GM19452 (cell line): ENCODE results near the gene ADRA1B.

Experiments
- ATAC-seq: cut with Tn5 transposase; IDR thresholded peaks from one replicate; pipeline ENCODE4 v1.9.1; 2021; ENCODE audit not compliant: unreplicated experiment

The ADRA1B gene

DNA sequence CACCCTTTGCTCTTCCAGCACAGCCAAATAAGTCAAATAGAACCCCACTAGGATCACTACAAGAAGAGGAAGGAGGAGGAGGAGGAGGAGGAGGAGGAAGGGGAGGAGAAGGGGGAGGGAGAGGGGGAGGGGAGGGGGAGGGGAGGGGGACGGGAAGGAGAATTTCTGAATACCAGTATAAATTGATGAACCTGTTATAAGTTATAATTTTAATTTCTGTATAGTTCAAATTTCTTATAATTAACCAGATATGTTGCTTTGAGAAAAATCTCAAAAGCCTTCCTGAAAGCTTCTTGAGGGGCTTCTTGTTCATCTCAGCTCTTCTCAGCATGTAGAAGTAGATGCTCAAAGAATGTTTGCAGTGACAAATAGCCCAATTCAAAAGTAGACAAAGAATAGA, 15.0 kb upstream of the ADRA1B start:
- no peak for ATAC-seq

DNA sequence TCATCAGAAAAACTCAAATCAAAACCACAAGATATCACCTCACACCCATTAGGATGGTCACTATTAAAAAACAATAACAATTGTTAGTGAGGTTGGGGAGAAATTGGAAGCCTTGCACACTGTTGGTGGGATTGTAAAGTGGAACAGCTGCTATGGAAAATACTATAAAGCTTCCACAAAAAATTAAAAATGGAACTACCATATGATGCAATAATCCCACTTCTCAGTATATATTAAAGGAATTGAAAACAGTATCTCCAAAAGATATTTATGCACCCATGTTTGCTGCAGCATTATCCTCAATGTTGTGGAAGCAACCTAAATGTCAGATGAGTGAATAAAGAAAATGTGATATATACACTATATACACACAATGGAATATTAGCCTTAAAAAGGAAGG, 14.5 kb upstream of the ADRA1B start:
- no peak for ATAC-seq

DNA sequence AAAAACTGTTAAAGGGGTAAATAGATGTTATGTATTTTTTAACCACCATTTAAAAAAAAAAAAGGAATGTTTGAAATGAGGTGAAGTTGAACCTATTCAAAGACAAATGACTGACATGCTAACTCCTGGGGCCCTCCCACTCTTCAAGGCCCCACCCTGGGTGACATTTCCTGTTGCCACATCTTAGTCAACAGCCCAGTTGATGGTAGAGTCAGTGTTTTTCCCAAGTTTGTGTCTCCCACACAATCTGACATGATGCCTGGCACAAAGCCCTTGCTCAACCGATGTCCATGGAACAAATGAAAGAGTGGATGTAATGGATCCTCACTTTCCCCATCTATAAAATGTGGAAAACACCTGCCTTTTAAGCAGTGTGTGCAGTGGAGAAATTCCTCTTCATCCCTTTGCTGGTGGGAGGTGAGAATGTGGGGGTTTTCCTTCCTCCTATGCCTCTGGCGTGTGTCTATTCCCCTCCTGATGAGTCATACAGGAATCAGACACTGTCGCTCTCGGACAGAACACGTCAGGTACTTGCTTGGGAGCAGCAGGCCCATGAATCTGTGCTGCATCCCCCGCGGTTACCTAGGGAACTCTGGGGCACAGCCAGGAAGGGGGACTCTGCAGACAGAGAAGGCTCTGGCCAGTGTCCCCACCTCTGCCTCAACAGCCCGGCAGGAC, 13.7 kb upstream of the ADRA1B start:
- ATAC-seq: no peak

DNA sequence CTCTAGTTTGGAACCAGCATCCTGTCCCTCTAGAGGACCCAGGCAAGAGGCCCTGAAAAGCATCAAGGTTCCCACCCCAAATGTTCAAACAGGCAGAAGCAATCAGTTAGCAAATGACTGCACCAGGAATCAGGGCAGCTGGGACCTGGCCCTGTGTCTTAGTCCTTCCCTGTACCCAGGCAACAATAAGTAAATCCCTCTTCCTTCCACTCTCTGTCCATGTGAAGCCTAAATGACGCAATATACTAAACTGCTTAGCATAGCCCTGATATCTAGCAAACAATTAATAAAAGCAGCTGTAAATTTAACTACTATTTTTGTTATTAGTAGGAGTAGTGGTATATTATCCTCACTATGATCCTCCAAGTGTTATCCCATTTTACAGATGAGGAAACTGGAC, 13.2 kb upstream of the ADRA1B start:
- no peak for ATAC-seq

DNA sequence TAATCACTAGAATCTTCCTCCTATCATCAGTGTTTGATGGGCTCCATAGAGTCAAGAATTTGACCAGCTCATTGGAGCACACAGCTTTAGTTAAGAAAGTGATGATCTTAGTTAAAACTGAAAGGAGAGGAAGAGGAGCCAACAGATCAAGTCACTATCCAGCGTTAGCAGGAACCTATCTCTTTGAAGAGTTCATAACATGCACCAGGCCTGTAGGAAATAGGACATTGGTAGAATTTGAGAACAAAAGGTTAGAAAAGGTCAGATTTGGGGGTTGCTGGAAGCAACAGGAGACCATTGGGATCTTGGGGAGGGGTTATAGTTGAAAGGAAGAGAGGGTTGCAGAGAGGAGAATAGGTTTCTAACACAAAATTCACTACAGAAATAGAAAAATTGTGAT, 11.4 kb upstream of the ADRA1B start:
- no peak for ATAC-seq

DNA sequence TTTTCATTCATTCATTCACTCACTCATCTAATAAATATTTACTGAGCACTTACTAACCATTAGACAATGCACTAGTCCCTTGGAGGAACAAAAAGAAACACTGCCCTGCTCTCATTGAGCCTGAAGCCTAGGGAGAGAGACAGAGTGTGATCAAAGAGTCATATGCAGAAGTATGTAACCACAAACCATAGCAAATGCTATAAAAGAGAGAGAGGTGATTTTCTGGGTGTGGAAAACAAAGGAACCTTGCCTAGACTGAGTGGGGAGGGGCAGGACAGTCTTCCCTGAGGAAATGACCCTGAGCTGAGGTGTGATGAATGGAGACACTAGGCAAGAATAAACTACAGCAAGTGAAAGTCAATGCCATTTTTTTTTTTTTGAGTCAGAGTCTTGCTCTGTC, 10.8 kb upstream of the ADRA1B start:
- ATAC-seq: no peak

DNA sequence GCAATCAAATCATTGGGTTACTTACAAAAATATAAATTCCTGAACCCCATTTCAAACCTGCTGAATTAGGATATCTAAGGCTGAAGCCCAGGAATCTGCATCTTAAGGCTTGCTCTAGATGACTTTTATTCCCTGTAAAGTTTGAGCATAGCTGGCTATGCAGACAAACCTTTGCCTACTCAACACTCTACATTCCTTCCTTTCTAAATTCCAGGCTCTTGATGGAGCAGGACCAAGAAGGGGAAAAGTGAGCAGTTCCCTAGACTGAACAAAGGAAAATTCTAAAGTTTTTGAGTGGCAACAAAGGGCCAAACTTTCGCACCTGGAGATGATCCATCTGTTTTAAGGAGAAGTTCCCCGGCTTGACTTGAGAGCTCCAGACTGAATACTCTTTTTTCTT, 9.8 kb upstream of the ADRA1B start:
- no peak for ATAC-seq

DNA sequence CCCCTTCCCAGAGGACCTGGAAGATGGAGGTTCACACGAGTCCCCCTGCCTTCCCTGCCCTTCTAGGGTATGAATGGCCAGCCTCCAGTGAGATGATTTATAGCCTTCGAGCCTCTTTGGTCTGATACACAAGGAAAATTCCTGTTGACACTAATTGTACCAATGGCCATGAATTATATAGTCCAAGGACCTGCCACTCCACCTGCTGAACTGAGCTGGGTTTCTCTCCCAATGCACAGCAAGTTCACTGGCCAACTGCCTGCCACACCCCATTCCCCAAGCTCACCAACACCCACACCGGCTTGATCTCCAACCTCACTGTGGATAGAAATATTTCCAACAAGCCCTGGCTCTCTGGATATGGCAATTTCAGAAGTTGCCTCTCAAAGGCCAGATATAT, 9.3 kb upstream of the ADRA1B start:
- no peak for ATAC-seq

DNA sequence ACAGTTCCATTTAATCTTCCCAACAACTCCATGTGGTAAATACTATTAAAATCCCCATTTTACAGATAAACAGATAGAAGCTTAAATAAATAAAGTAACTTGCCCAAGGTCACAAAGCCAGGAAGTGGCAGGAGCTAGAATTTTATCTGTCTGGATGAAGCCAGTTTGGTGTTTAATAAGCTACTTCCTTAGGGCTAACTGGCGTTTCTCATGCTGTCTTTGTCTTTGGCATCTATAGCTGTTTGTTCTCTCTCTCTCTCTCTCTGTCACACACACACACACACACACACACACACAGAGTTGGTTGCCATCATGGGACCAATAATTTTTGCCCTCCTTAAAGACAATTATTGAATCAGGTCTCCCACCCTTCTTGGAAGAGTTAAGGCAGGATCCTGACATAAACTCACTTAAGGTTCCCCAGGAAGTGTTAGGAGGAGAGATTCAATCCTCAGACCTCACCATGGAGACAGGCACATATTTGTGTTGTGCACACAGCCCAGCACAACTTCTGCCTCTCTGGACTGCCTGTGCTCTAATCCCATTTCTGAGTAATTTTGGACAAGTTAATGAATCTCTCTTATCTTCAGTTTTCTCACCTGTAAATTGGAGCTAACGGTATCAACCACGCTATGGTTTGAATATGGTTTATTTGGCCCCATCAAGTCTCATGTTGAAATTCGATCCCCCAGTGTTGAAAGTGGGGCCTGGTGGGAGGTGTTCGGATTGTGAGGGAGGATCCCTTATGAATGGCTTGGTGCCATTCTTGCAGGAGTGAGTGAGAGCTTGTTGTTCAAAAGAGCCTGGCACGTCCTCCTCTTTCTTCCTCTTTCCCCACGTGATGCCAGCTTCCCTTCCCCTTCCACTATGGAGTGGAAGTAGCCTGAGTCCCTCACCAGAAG, 8.3 kb upstream of the ADRA1B start:
- ATAC-seq: no peak

DNA sequence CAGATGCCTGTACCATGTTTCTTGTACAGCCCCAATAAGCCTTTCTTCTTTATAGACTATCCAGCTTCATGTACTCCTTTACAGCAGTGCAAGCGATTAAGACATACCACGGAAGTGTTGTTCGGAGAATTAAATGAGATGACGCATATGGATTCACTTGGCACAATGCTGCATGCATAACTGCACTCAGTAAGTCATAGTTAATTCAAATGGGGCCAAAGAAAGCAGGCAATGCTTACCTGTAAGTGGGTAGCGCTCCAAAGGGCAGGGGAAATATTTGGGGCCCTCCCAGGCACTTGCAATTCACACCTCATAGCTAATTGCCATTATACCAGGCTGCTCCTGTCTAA, 7.7 kb upstream of the ADRA1B start:
- ATAC-seq: no peak

DNA sequence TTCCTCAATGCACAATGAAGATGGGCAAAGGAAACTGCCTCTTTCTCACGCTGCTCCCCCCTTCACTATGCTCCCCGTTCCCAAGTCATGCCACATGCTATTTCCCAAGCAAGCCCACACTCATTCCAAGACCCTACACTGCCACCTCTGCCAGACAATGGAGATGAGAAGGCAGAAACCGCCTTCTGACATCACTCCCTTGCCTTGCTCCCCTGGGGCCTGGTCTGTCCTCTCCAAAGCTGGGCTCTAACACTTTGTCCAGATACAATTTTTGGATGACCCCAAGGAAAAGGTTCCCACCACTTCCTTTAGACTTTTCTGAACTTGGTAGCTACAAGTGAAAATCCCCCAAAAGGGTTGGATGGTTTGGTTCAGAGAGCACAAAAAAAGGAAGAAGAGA, 7.2 kb upstream of the ADRA1B start:
- no peak for ATAC-seq

DNA sequence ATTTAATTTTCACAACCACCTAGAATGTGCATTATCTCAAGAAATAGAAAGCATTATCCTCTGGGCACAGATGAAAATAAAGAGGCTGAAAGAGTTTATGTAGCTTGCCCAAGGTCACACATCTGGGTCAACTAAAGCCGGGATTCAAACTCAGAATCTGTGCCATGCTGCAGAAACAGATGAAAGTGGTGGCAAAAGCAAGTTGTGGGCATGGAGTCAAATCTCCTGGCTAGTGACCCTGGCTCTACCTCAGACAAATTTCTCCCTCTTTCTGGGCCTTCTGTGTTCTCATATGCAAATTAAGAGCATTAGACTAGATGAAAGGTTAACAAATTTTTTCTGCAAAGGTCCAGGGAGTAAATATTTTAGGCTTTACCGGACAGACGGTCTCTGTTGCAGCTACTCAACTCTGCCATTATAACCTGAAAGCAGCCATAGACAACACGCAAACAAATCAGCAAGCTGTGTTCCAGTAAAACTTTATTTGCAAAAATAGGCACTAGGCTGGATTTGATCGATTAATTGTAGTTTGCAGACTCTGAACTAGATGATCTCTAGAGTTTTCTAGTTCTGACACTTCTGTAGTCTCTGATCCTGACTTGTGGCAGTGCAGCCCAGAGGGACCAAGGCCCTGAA, 6.0 kb upstream of the ADRA1B start:
- no peak for ATAC-seq

DNA sequence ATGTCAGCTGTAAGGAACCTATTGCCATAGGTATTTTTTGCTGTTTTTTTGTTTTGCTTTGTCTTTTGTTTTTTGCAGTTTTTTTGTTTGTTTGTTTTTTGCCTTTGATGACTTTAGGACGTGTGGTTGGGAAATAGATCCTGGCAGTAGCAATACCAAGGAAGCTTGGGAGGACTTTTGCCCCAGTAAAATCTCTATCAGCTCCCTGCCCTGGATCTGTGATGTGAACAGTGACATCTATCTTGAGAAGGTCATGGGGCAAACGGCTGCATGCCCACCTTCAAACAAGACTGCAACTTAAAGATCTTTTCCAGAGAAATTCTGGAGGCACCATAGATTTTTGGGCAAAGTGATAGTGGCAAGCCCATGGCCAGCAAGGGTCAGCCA, 5.4 kb upstream of the ADRA1B start:
- no peak for ATAC-seq

DNA sequence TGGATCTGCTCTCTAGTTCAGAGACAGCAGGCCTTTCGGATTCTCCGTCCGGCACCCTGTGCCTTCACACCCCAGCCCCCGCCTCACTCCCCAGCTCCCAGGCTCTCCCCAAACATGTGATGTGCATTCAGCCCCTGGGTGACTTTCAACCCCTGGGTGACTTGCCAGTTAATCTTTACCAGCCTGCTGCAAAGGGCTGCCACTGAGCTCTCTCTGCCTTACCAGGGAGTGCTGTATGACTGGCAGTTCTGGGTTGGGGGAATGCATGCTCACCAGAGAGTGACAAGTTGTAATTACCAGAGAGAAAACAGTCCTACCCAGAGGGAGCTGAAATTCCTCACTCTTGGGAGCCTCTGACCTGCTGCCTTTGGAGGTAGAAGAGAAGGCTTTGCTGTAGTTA, 4.9 kb upstream of the ADRA1B start:
- no peak for ATAC-seq

DNA sequence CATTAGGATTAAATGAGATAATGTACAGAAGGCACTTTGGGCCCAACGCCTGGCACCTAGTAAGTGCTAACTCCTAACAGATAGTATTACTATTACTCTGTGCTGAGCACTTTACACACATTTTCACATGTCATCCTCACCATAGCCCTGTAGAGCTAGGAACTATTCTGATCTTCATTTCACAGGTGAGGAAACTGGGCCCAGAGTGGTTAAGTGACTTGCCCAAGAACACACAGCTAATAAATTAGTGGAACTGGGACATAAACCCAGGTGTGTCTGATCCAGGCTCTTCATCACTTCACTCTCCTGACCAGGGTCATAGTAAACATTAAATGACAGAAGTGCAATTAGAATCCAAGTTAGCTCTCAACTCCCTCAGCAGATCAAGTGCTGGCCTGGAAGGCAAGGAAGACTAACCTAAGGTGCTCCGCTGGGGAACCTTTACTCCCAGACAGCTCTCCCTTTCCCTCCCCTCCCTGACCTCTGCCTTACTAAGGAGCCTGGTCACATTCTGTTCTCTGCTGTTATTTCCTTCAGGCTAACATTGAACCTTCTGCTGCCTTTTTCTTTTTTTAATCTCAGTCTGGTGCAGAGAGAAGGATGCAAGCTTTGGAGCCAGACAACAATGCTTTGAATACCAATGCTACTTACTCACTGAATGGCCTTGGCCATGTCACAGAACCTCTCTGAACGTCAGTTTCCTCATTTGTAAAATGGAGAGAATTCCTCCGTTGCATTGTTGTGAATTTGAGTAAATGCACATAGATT, 4.1 kb upstream of the ADRA1B start:
- ATAC-seq: no peak

DNA sequence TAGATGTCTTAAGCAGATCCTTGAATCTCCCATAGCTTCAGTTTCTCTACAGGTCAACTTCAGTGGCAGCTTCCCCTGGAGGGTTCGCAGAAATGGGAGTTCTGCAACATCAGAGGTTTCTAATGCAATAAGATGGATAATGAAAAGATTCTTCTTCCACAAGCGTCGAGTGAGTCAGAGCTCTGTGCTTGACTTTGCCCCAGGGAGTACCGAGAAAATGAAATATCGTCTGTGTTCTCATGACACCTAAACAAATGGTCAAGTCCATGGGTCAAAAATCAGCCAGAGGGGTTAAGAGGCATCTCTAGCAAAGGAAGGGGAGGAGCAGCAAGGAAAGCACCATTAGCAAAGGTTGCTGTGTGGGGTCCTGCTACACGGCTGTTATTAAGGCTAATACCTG, 3.2 kb upstream of the ADRA1B start:
- ATAC-seq: no peak

DNA sequence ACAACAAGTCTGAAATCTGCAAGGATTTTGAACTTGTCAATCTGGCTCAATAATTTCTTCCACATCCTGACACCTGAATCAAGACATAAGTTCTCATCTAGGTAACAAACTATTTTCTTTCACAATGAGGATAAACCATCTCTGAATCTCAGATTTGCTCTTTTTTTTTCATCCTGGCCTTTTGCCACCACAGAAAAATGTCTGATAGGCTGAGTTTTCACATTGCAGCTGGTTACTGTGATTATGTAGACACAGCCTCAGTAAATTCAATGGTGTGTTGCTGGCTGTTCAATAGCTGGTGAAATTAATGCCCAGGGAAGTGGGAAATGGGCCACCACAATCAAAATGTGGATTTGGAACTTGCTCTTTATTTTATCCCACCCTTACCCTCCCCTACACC, 2.8 kb upstream of the ADRA1B start:
- no peak for ATAC-seq

DNA sequence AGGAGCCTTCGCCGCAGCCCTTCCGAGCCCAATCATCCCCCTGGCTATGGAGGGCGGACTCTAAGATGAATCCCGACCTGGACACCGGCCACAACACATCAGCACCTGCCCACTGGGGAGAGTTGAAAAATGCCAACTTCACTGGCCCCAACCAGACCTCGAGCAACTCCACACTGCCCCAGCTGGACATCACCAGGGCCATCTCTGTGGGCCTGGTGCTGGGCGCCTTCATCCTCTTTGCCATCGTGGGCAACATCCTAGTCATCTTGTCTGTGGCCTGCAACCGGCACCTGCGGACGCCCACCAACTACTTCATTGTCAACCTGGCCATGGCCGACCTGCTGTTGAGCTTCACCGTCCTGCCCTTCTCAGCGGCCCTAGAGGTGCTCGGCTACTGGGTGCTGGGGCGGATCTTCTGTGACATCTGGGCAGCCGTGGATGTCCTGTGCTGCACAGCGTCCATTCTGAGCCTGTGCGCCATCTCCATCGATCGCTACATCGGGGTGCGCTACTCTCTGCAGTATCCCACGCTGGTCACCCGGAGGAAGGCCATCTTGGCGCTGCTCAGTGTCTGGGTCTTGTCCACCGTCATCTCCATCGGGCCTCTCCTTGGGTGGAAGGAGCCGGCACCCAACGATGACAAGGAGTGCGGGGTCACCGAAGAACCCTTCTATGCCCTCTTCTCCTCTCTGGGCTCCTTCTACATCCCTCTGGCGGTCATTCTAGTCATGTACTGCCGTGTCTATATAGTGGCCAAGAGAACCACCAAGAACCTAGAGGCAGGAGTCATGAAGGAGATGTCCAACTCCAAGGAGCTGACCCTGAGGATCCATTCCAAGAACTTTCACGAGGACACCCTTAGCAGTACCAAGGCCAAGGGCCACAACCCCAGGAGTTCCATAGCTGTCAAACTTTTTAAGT, 819 bp downstream of the ADRA1B start:
- ATAC-seq: no peak

DNA sequence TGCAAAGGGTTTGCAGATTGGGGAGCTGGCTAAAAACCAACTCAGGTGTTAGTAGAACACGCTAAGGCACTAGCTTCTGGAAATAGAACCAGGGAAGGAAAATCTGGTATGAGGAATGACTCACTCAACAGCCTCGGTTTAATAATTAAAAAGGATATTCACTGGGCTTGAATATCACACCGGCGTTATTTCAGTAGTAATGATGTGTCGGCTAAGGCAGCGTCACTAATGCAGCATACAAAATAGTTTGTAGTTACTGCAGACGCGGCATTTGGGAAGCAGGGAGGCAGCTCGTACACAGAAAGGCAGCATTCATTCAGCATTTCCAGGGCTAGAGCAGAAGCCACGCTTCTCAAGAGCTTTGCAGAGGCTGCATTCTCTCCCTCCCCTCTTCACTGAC, 1.7 kb downstream of the ADRA1B start:
- no peak for ATAC-seq

DNA sequence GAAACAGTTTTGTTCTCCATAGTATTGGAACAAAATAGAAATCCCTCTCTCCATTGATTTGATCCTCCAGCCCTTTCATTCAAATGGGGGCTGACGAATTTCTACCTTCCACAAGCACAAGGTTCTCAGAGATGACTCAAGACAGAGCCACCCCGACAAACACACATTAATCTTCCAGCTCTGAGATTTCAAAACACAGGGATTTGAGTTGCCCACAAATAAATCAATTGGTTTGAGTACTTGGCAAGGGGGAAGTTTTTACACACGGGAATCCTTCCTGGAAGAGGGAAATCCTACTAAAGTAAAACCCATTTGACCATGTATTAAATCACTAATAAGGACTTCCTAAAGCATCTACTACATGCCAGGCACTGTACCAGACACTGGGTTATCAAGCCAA, 5.4 kb downstream of the ADRA1B start:
- no peak for ATAC-seq

DNA sequence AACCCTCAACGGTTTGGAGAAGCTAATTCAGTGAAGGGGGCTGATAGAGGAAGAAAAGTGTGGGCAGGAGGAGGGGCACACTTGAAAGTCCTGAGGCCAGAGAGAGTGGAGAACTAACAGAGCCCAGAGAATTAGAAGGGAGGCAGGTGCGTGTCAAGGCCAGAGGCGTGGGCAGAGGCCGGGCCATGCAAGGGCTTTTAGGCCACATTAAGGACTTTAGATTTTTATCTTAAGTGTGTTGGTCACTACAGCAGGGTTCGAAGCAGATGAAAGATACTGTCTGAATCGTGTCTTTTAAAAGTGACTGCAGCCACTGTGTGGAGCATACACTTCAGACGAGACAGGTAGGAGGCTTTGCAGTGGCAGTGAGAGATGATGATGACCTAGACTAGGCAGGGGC, 6.7 kb downstream of the ADRA1B start:
- no peak for ATAC-seq
